RWPE1 (cell line): ENCODE data around the gene PNPLA3.

Experiments used
- CTCF ChIA-PET: fragments of 350-600 bp; sonication (Branson Sonifier 250); formaldehyde crosslinking; extraction: SDS; loops from one replicate; lab custom pipeline; 2021; lab: Yijun Ruan, JAX
- POLR2A ChIA-PET: fragments of 400-600 bp; formaldehyde crosslinking; extraction: SDS; loops from one replicate; lab custom pipeline; 2020; ENCODE audit warnings: antibody characterized with exemption; ENCODE audit not compliant: low non-redundant PET; lab: Yijun Ruan, JAX
- DNase-seq: peaks from one replicate; pipeline ENCODE4 v3.0.0; 2012; ENCODE audit warnings: low spot score
- H3K27ac ChIP-seq: fragments of 450-650 bp; 2 replicates; pipeline ENCODE4 v1.5.1; 2017
- TF ChIP-seq, protein P1 (sequence below): fragments of 450-650 bp; conservative IDR thresholded peaks from 2 replicates; pipeline ENCODE4 v1.5.1; 2017; ENCODE audit warnings: low read depth, mild to moderate bottlenecking

Gene PNPLA3

DNA sequence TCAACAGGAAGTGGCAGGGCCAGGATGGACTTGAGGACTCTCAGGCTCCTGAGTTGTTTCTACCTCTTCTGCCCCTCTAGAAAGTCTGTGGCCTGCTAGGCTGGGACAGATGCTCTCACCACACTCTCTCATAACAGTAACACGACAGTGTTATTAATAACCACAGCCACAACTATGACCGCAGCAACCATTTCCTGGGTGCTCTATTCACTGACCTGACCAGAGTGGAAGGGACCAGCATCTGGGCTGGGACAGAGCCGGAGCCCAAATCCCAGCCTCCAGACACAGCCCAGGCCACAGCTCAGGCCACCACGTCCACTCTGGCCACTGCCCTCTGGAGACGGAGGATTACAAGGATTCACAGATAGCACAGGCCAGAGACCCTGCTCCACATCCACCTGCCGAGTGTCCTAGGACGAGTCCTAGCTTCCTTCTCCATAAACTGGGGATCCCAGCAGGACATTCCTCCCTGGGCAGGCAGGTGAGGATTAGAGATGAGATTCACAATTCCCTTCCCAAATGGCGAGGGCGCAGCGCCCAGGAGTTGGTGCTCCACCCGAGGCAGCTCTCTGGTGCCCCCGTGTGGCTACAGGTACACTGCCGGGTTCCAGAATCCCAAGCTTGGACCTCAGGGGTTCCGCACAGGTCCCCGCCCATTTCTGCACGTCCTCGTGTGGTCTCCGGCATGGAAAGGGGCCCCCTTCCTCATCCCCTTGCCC is 38.8 kb upstream of the PNPLA3 start:
- ChIA-PET CTCF (interaction anchor here (0.5 to 1.2 kb wide), 7 partner anchors 11 to 541 kb away, joined by 3 to 4 read pairs (median 3); no protein-coding TSS in a partner anchor), POLR2A (no interaction called here)
- no peak overlapping the region for H3K27ac ChIP-seq
- DNase-seq, result peak; percentile 44
- TF ChIP-seq, protein P1, sequence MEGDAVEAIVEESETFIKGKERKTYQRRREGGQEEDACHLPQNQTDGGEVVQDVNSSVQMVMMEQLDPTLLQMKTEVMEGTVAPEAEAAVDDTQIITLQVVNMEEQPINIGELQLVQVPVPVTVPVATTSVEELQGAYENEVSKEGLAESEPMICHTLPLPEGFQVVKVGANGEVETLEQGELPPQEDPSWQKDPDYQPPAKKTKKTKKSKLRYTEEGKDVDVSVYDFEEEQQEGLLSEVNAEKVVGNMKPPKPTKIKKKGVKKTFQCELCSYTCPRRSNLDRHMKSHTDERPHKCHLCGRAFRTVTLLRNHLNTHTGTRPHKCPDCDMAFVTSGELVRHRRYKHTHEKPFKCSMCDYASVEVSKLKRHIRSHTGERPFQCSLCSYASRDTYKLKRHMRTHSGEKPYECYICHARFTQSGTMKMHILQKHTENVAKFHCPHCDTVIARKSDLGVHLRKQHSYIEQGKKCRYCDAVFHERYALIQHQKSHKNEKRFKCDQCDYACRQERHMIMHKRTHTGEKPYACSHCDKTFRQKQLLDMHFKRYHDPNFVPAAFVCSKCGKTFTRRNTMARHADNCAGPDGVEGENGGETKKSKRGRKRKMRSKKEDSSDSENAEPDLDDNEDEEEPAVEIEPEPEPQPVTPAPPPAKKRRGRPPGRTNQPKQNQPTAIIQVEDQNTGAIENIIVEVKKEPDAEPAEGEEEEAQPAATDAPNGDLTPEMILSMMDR, result peak; percentile 80

DNA sequence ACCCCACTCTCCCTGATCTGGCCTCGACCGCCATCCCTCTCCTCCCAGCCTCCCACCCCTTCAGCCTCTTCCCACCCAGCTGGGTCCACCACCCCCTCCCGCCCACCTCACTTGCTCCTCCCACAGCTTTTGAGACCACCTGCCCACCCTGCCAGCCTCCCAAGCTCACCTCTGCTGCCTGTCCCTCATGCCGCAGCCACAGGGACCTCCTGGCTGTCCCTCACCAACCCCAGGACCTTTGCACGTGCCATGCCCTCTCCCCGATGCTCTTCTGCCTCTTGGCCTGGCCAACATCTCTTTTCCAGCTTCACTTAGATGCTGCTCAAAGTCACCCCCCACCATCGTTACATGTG is 38.3 kb upstream of the PNPLA3 start:
- ChIA-PET CTCF (interaction anchor here (0.5 to 1.2 kb wide), 5 partner anchors 10 to 541 kb away, joined by 3 to 4 read pairs (median 3); no protein-coding TSS in a partner anchor), POLR2A (no interaction called here)
- H3K27ac ChIP-seq, result no peak overlapping the region
- TF ChIP-seq, protein P1, result peak; percentile 28; the same call in 1 of the 2 replicates
- DNase-seq, result no peak

DNA sequence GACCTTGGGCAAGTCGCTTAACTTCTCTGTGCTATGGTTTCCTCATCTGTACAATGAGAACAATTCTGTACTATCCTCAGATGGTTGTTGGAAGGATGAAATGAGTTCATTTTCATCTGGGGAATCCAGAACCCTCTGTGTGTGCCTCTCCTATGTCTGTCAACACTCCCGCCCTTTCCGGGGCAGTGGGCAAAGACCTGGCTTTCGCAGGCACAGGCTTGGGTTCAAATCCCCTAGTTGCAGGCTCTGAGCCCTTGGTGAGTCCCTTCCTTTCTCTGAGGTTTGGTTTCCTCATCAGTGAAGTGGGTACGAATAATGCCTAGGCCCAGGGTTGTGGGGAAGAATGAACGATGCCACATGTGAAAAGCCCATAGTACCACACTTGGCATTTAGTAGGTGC is 37.8 kb upstream of the PNPLA3 start:
- TF ChIP-seq, protein P1, result no peak
- ChIA-PET POLR2A (no interaction called here), CTCF (interaction anchor here (1.2 kb wide), 1 partner anchor 10 kb away, joined by 3 read pairs; no protein-coding TSS in a partner anchor)
- H3K27ac ChIP-seq, result no peak overlapping the region
- no peak for DNase-seq

DNA sequence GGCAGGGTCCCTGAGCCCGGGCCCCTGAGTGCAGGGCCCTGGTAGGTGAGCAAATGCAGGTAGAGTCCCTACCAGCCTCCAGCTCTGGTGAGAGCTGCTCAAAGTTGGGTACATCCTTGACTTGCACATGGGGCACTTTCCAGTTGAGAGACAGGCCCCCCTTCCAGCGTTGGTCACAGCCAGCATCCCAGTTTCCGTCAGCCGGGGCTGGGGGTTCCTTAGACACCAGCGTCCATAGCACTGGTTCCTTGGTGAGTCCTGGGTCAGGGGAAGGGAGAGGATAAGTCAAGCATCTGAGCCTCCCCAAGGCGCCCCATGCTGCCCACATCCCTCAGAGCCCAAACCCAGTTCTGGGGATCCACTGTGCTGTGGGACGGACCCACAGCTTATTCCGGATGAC is 37.4 kb upstream of the PNPLA3 start:
- no peak overlapping the region for H3K27ac ChIP-seq
- TF ChIP-seq, protein P1, result no peak
- ChIA-PET CTCF (no interaction called here), POLR2A (no interaction called here)
- no peak for DNase-seq

DNA sequence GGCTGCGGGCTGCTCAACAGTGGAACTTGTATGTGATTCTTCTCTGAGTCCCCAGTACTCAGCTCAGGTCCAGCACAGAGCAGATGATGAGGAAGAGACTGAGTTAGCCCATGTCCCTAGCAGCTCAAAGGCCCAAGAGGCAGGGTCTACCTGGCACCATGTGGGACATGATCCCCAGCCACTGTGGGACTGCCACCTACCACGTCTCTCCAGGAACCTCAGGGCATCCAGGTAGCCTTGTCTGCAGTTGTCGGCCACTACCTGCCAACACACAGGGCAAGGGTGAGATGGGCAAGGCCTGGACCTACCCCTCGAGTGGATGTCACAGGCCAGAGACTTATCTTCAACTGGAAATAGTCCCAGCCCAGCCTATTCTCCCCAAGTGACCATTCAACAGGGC is 36.2 kb upstream of the PNPLA3 start:
- ChIA-PET CTCF (interaction anchor here (0.7 kb wide), 1 partner anchor 20 kb away, joined by 4 read pairs; no protein-coding TSS in a partner anchor), POLR2A (no interaction called here)
- TF ChIP-seq, protein P1, result no peak
- no peak for DNase-seq
- H3K27ac ChIP-seq, result no peak overlapping the region

DNA sequence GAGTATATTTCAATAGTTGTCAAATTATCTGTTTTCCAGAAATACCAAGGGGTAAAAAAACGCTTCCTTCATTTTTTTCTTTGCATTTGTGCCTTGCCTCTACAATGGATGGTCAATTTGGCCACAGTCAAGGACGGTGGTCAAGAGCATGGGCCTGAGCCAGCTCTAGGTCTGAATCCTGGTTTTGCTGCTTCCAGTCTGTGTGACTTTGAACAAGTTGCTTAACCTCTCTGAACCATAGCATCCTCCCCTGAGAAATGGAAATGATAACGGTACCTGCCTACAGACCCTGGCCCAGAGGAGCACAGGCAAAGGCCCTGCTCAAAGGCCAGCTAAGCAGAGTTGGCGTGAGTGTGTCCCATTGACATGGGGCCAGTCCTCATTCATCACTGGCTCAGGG is 34.9 kb upstream of the PNPLA3 start:
- TF ChIP-seq, protein P1, result no peak
- ChIA-PET POLR2A (no interaction called here), CTCF (no interaction called here)
- H3K27ac ChIP-seq, result no peak overlapping the region
- DNase-seq, result no peak
